HepG2 (cell line): Measurements from ENCODE around the gene POLR3H. TPM values are rescaled to one million over a fixed set of nuclear protein-coding genes. Genes with fewer than 3 reads are reported as not detected.
A peak's percentile ranks its signal among the peaks of the same experiment; 100 is the strongest.

Experiments
- ATF3 ChIP-seq: sonication (generic); formaldehyde crosslinking; IDR thresholded peaks from 2 replicates; pipeline ENCODE4 v1.4.0; 2020; ENCODE audit warnings: missing genetic modification reagents
- CTCF ChIP-seq: sonication (generic); formaldehyde crosslinking; IDR thresholded peaks from 2 replicates; pipeline ENCODE4 v1.5.0; 2020; ENCODE audit warnings: mild to moderate bottlenecking, missing genetic modification reagents, moderate library complexity
- HIVEP1 ChIP-seq: sonication (generic); formaldehyde crosslinking; IDR thresholded peaks from 2 replicates; pipeline ENCODE4 v1.4.0; 2020; ENCODE audit warnings: mild to moderate bottlenecking, missing genetic modification reagents
- HNF4G ChIP-seq, 2 experiments: sonication (generic) in 1 of 2; formaldehyde crosslinking in 1 of 2; IDR thresholded peaks; 2 replicates each; pipeline versions ENCODE4 v1.4.0 to v1.6.1; 2011 to 2020; ENCODE audit warnings: borderline replicate concordance in 2 of 2, low read depth in 2 of 2, mild to moderate bottlenecking in 2 of 2, low read length in 1 of 2, missing genetic modification reagents in 1 of 2, moderate library complexity in 1 of 2
- HOMEZ ChIP-seq: IDR thresholded peaks from 2 replicates; pipeline ENCODE4 v1.6.1; 2016; ENCODE audit warnings: low read depth
- LBX2 ChIP-seq: sonication (generic); formaldehyde crosslinking; IDR thresholded peaks from 2 replicates; pipeline ENCODE4 v1.5.0; 2020; ENCODE audit warnings: missing genetic modification reagents, mild to moderate bottlenecking, borderline replicate concordance
- LCORL ChIP-seq, 2 experiments: fragments of 450-650 bp in 1 of 2; sonication (generic) in 1 of 2; formaldehyde crosslinking in 1 of 2; IDR thresholded peaks; 2 replicates each; pipeline versions ENCODE4 v1.5.0 to v1.6.1; 2017 to 2020; ENCODE audit warnings: antibody characterized with exemption in 1 of 2, missing genetic modification reagents in 1 of 2
- NONO ChIP-seq, 2 experiments: fragments of 450-650 bp in 1 of 2; sonication (generic) in 1 of 2; formaldehyde crosslinking in 1 of 2; IDR thresholded peaks in 1 of 2; conservative IDR thresholded peaks in 1 of 2; 2 replicates each; pipeline versions ENCODE4 v1.6.1 to v1.8.0; 2017 to 2022; ENCODE audit warnings: mild to moderate bottlenecking in 1 of 2, missing genetic modification reagents in 1 of 2, moderate library complexity in 1 of 2
- SSRP1 ChIP-seq: IDR thresholded peaks from 2 replicates; pipeline ENCODE4 v1.6.1; 2016; ENCODE audit warnings: control low read depth
- THAP7 ChIP-seq: sonication (generic); formaldehyde crosslinking; IDR thresholded peaks from 2 replicates; pipeline ENCODE4 v1.8.1; 2023; ENCODE audit warnings: mild to moderate bottlenecking, missing genetic modification reagents
- ZBTB33 ChIP-seq: sonication (generic); formaldehyde crosslinking; IDR thresholded peaks from 2 replicates; pipeline ENCODE4 v1.4.0; 2020; ENCODE audit warnings: missing genetic modification reagents
- ZNF20 ChIP-seq: sonication (generic); formaldehyde crosslinking; IDR thresholded peaks from 2 replicates; pipeline ENCODE4 v1.4.0; 2020; ENCODE audit warnings: mild to moderate bottlenecking, moderate library complexity, missing genetic modification reagents
- ZNF296 ChIP-seq: sonication (generic); formaldehyde crosslinking; conservative IDR thresholded peaks from 2 replicates; pipeline ENCODE4 v1.5.0; 2020; ENCODE audit warnings: mild to moderate bottlenecking, missing genetic modification reagents
- ZNF597 ChIP-seq: sonication (generic); formaldehyde crosslinking; IDR thresholded peaks from 2 replicates; pipeline ENCODE4 v1.5.0; 2020; ENCODE audit warnings: missing genetic modification reagents
- ZSCAN21 ChIP-seq: sonication (generic); formaldehyde crosslinking; IDR thresholded peaks from 2 replicates; pipeline ENCODE4 v1.8.0; 2022; ENCODE audit warnings: mild to moderate bottlenecking, missing genetic modification reagents, moderate library complexity, borderline replicate concordance
- ZUFSP ChIP-seq: sonication (generic); formaldehyde crosslinking; IDR thresholded peaks from 2 replicates; pipeline ENCODE4 v1.9.0; 2021; ENCODE audit warnings: missing genetic modification reagents, mild to moderate bottlenecking, borderline replicate concordance
- polyA plus RNA-seq, 8 experiments: library from polyadenylated mRNA; depleted of rRNA in 3 of 8; stranded (reverse) in 7 of 8; unstranded in 1 of 8; fragments of >200 nt; fragmentation: Illumina TruSeq in 4 of 8; extraction: Trizol in 4 of 8; gene quantifications; 2 replicates each; pipeline versions ENCODE4 v1.2.1 to v1.2.3, GENCODE V29; 2011 to 2016; ENCODE audit warnings: low read depth in 4 of 8, missing spikeins in 1 of 8, mixed read lengths in 1 of 8; ENCODE audit not compliant: insufficient read depth in 1 of 8
- total RNA-seq, 5 experiments: library from RNA; depleted of rRNA; stranded (reverse); fragments of >200 nt; fragmentation: Illumina TruSeq; extraction: Trizol; gene quantifications; 2 replicates each; pipeline ENCODE4 v1.2.3, GENCODE V29; 2016; ENCODE audit warnings: low read depth in 1 of 5

The POLR3H gene
- total and polyA plus RNA-seq, 2 of the 13 experiments (the other 11 are each of a cell fraction or from before 2014, with no cell fraction given) = 10.3 to 28.6 TPM

- TF ChIP-seq HNF4G (IDR thresholded peaks at IDR 0.05; ENCODE audit: borderline replicate concordance, low read depth, low read length) (no peak), HNF4G (CRISPR knock-in tag; IDR thresholded peaks at IDR 0.05; ENCODE audit: borderline replicate concordance, low read depth) (no peak), ZSCAN21 (CRISPR knock-in tag) (no peak; the same call in 1 of the 2 replicates), THAP7 (CRISPR knock-in tag) (no peak), ZBTB33 (CRISPR knock-in tag) (no peak), LCORL (IDR thresholded peaks at IDR 0.05) (no peak), LCORL (CRISPR knock-in tag; IDR thresholded peaks at IDR 0.05) (peak; percentile 45), CTCF (CRISPR knock-in tag) (peak; percentile 18; the same call in 1 of the 2 replicates), SSRP1 (CRISPR knock-in tag) (no peak), ATF3 (CRISPR knock-in tag) (no peak), ZUFSP (CRISPR knock-in tag) (no peak), ZNF296 (CRISPR knock-in tag) (no peak), ZNF20 (CRISPR knock-in tag) (no peak), HIVEP1 (peak; percentile 41; the same call in 1 of the 2 replicates), ZNF597 (CRISPR knock-in tag) (no peak), HOMEZ (CRISPR knock-in tag) (no peak; the same call in 1 of the 2 replicates), NONO (IDR thresholded peaks at IDR 0.05) (no peak), NONO (CRISPR knock-in tag; conservative IDR thresholded peaks at IDR 0.05) (no peak), LBX2 (no peak)
Observed at GRCh38 chr22:41589391-41590241, 45.3 kb upstream of the POLR3H start, which contains the start of gene PMM1 (continued).
